Measurements from ENCODE around the gene GKN2.

The GKN2 gene

GRCh38 chr2:68975844-68976243 is 23.2 kb upstream of the GKN2 start:
- no peak for DNase-seq (ENCODE audit: low read depth)
- no peak for TF ChIP-seq CTCF (conservative IDR thresholded peaks at IDR 0.05; ENCODE audit: control insufficient read depth, insufficient read depth, low read depth, low read length)
- H3K4me3 ChIP-seq (ENCODE audit: control insufficient read depth, low read depth, low read length) = no peak overlapping the region

- no peak overlapping the region for H3K4me3 ChIP-seq (ENCODE audit: control insufficient read depth, low read depth, low read length)
- no peak for TF ChIP-seq CTCF (conservative IDR thresholded peaks at IDR 0.05; ENCODE audit: control insufficient read depth, insufficient read depth, low read depth, low read length)
- peak; percentile 11 for DNase-seq (ENCODE audit: low read depth)
These were observed 22.4 kb upstream of the GKN2 start for GRCh38 chr2:68974946-68975665.

- no peak for TF ChIP-seq CTCF (conservative IDR thresholded peaks at IDR 0.05; ENCODE audit: control insufficient read depth, insufficient read depth, low read depth, low read length)
- DNase-seq (ENCODE audit: low read depth) = peak; percentile 11
- H3K4me3 ChIP-seq (ENCODE audit: control insufficient read depth, low read depth, low read length) = no peak within 1 kb of the TSS
These were observed 21.6 kb upstream of the GKN2 start, which contains the start of gene GKN1 for GRCh38 chr2:68974251-68974650. Gene GKN1, plus strand, starts transcription at chr2:68974636. Its CDS starts 42 bp downstream, at chr2:68974678.

- TF ChIP-seq CTCF (conservative IDR thresholded peaks at IDR 0.05; ENCODE audit: control insufficient read depth, insufficient read depth, low read depth, low read length) = no peak
- H3K4me3 ChIP-seq (ENCODE audit: control insufficient read depth, low read depth, low read length) = no peak overlapping the region
- DNase-seq (ENCODE audit: low read depth) = peak; percentile 86
These were observed 19.0 kb upstream of the GKN2 start for GRCh38 chr2:68971591-68972231.

GRCh38 chr2:68970566-68971265 is 18.0 kb upstream of the GKN2 start:
- no peak overlapping the region for H3K4me3 ChIP-seq (ENCODE audit: control insufficient read depth, low read depth, low read length)
- DNase-seq (ENCODE audit: low read depth) = no peak
- TF ChIP-seq CTCF (conservative IDR thresholded peaks at IDR 0.05; ENCODE audit: control insufficient read depth, insufficient read depth, low read depth, low read length) = no peak

- no peak for DNase-seq (ENCODE audit: low read depth)
- no peak for TF ChIP-seq CTCF (conservative IDR thresholded peaks at IDR 0.05; ENCODE audit: control insufficient read depth, insufficient read depth, low read depth, low read length)
These were observed 17.2 kb upstream of the GKN2 start for GRCh38 chr2:68969736-68970490.

More at GRCh38 chr2:68969736-68970490, 17.2 kb upstream of the GKN2 start:
- no peak overlapping the region for H3K4me3 ChIP-seq (ENCODE audit: control insufficient read depth, low read depth, low read length)

Data from fibroblast of mammary gland (primary cell).